Measurements from ENCODE around the gene ATP5F1D.

DNA sequence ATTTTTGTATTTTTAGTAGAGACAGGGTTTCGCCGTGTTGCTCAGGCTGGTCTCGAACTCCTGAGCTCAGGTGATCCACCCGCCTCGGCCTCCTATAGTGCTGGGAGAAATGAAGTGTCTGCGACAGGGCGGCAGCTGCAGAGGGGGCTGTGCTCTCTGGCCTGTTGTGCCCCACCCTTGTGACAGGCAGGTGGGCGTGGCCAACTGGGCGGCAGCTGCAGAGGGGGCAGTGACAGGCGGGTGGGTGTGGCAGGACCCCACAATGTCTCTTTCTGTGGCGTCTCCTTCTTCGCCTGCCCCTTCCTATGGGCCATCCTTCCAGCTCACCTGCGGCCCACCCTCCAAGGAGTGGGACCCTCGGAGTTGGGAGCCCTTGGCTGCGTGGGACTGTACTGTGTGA lies 24.2 kb upstream of the ATP5F1D start:
- TF ChIP-seq, protein P1, sequence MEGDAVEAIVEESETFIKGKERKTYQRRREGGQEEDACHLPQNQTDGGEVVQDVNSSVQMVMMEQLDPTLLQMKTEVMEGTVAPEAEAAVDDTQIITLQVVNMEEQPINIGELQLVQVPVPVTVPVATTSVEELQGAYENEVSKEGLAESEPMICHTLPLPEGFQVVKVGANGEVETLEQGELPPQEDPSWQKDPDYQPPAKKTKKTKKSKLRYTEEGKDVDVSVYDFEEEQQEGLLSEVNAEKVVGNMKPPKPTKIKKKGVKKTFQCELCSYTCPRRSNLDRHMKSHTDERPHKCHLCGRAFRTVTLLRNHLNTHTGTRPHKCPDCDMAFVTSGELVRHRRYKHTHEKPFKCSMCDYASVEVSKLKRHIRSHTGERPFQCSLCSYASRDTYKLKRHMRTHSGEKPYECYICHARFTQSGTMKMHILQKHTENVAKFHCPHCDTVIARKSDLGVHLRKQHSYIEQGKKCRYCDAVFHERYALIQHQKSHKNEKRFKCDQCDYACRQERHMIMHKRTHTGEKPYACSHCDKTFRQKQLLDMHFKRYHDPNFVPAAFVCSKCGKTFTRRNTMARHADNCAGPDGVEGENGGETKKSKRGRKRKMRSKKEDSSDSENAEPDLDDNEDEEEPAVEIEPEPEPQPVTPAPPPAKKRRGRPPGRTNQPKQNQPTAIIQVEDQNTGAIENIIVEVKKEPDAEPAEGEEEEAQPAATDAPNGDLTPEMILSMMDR (IDR thresholded peaks at IDR 0.05; ENCODE audit: low read depth, low read length) = no peak
- TF ChIP-seq POLR2A (IDR thresholded peaks at IDR 0.05; ENCODE audit: extremely low read depth, insufficient read length) = no peak

All from NB4 (cell line).